A375 (cell line): ENCODE measurements around the gene SPIB. TPM values are rescaled to one million over a fixed set of nuclear protein-coding genes. Genes with fewer than 3 reads are reported as not detected.

ENCODE experiments used
- total RNA-seq: library from RNA; depleted of rRNA; stranded (reverse); fragments of >200 nt; shearing (Covaris generic); gene quantifications from 2 replicates; pipeline ENCODE4 v1.2.3, GENCODE V29; 2014; rRNA removed

The SPIB gene
- total RNA-seq, result 0.11 TPM in 1 of 2 replicates, not detected in the other

GRCh38 chr19:50418176-50419021, at the start of gene SPIB:
SPIB (plus strand) TSS chr19:50418938; CDS start chr19:50418963, 25 bp downstream.

GRCh38 chr19:50376166-50377050, 42.3 kb upstream of the SPIB start, which contains the start of gene NR1H2:
NR1H2 (plus strand) TSS chr19:50376457; CDS start chr19:50377606, 1,149 bp downstream.

GRCh38 chr19:50383852-50384684, 34.7 kb upstream of the SPIB start, which contains the start of gene POLD1:
POLD1 (plus strand) TSS chr19:50384347; CDS start chr19:50398852, 14,505 bp downstream.

GRCh38 chr19:50432221-50433028, 13.7 kb downstream of the SPIB start, which contains the start of gene MYBPC2:
MYBPC2 (plus strand) TSS chr19:50432892; CDS start chr19:50432954, 62 bp downstream.

GRCh38 chr19:50476224-50476906, 57.6 kb downstream of the SPIB start, which contains the start of the genes EMC10 and GARIN5A:
EMC10 (plus strand) TSS chr19:50476507; CDS start chr19:50476545, 38 bp downstream.
GARIN5A (minus strand) TSS chr19:50476848; CDS start chr19:50476388, 460 bp downstream.

Other genes with a start within 250 kb of the SPIB start
- gene MYH14, start 215.3 kb upstream of the SPIB start, total RNA-seq, result 6.8 and 6.9 TPM in 2 replicates
- 1.2 and 1.5 TPM in 2 replicates for gene KCNC3, start 89.6 kb upstream of the SPIB start, total RNA-seq
- gene NAPSA, start 53.3 kb upstream of the SPIB start, total RNA-seq, result not detected in 2 replicates
- 117 and 120 TPM in 2 replicates for gene NR1H2, start 42.5 kb upstream of the SPIB start, total RNA-seq
- 130 and 138 TPM in 2 replicates for gene POLD1, start 34.6 kb upstream of the SPIB start, total RNA-seq
- gene MYBPC2, start 14.0 kb downstream of the SPIB start, total RNA-seq, result not detected in 2 replicates
- 40.9 and 44.9 TPM in 2 replicates for gene EMC10, start 57.6 kb downstream of the SPIB start, total RNA-seq
- gene GARIN5A, start 57.9 kb downstream of the SPIB start, total RNA-seq, result 0.15 and 0.88 TPM in 2 replicates
- 42.8 and 58.6 TPM in 2 replicates for gene JOSD2, start 92.3 kb downstream of the SPIB start, total RNA-seq
- gene ASPDH, start 95.0 kb downstream of the SPIB start, total RNA-seq, result not detected in 2 replicates
- 7.4 and 8.4 TPM in 2 replicates for gene LRRC4B, start 149.5 kb downstream of the SPIB start, total RNA-seq
- 0.60 and 0.61 TPM in 2 replicates for gene SYT3, start 220.9 kb downstream of the SPIB start, total RNA-seq
- 5.2 and 13.8 TPM in 2 replicates for gene C19orf81, start 230.5 kb downstream of the SPIB start, total RNA-seq